ENCODE measurements around the gene TMEM209.
"Not testable (repeated sequence)": the region's sequence is repeated elsewhere in the genome, so short reads cannot be mapped to it uniquely, and the experiment has no call there.

TMEM209 gene

GRCh38 chr7:130216750-130217149 is 11.5 kb upstream of the TMEM209 start:
- no peak for DNase-seq

- no peak for DNase-seq
Measured at GRCh38 chr7:130216025-130216424, 10.8 kb upstream of the TMEM209 start.

DNA sequence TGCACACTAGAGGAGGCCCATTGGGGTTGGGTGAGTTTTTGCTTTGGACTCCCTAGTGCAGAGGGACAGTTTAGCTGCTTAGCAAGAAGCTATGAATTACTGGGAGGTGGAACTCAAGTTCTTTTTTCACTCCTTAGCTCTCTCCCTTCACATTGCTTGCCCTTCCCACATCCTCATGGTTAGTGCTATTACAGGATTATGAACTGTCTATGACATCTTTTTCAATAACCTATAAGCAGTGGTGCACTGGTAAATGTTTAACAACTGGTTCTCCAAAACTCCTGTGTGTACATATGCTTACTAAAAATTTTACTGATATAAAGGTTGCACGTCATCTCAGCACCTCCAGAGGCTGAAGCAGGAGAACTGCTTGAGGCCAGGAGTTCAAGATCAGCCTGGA is 8.6 kb upstream of the TMEM209 start:
- no peak for DNase-seq

DNA sequence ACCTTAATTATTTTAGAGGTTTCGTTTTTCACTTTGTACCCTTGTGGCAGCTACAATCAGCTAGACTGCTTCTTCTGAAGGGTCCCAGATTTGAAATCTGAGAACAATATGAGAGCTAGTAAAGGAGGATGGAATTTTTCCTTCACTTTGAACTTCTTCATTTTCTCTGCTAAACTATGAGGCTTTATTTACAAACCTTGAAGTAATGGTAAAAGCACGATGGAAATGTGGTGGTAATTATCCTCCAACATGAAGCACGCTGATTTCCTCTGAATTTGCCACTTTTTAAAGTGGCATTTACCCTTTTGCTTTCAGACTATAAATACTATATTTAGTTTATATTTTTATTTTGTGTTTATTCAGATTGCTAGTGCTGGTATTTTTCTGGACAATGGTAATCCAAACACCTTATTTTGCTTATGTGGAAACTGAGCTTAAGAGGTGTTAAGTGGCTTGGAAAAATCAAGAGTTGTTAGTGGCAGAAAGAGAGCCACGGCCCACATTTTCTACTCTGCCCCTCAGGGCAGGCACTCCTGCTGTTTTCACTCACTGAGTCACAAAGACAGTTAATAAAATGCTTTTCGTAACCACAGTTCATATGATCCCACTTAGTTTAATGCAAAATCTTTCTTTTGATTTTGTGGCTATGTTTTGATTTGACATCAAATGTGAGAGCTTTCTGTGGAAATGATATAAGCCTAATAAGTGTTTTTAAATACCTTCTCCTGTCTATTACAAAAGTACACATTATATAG is 5.2 kb upstream of the TMEM209 start:
- DNase-seq, result no peak

DNA sequence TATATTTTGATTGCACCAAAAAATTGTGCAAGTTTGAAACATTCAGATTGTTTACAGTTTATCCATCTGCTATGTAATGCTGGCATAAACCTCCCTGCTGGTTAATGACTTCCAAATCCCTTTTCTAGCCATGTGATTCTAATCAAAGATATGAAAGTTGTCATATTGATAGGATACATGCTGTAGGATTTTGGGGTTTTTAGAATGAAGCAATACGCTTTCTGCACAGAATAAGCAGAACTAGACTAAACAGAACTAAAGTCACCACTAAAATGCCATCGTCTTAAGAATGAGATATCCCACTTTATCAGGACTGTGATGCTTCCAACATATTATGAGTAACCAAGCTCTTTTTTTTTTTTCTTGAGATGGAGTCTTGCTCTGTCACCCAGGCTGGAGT is 3.3 kb upstream of the TMEM209 start:
- DNase-seq, result no peak

- no peak for DNase-seq
Measured at GRCh38 chr7:130207642-130208041, 2.4 kb upstream of the TMEM209 start, which contains the start of gene SSMEM1. Gene SSMEM1, plus strand, starts transcription at chr7:130207860. Its CDS starts 51 bp downstream, at chr7:130207911.

- no peak for DNase-seq
Measured at GRCh38 chr7:130207033-130207432, 1.8 kb upstream of the TMEM209 start.

GRCh38 chr7:130201796-130202195 is 3.4 kb downstream of the TMEM209 start:
- no peak for DNase-seq

- DNase-seq, result no peak
Measured at GRCh38 chr7:130197094-130197493, 8.1 kb downstream of the TMEM209 start.

DNA sequence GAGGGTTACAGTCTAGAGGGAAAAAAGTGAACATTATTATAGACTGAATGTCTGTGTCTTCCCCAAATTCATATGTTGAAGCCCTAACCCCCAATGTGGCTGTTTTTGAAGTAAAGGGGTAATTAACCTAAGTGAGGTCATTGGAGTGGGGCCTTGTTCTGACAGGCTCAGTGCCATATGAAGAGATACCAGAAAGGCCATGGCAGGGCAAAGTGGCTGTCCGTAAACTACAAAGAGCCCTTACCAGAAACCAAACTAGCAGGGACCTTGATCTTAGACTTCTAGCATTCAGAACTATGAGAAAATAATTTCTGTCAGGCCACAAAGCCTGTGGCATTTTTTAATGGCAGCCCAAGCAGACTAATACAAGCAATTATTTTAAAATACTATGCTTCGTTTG is 8.7 kb downstream of the TMEM209 start:
- no peak for DNase-seq

DNA sequence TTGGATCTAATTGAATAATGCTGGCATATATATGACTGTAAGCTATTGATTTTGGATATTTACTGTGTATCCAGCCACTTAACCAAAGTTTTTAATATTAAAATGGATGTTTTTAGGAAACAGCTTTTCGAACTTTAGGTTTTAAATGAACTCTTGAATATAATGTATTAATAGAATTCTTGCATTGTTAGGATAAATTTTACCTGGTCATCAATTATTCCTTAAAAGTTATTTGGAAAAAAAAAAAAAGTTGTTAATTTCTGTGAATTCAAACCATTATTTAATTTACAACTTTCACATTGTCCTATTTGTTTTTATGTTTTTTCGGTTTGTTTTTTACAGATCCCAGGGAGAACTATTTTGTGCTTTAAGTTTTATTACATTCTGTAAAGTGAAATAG is 9.8 kb downstream of the TMEM209 start:
- DNase-seq, result no peak

- DNase-seq, result no peak
Measured at GRCh38 chr7:130191791-130192190, 13.4 kb downstream of the TMEM209 start.

DNA sequence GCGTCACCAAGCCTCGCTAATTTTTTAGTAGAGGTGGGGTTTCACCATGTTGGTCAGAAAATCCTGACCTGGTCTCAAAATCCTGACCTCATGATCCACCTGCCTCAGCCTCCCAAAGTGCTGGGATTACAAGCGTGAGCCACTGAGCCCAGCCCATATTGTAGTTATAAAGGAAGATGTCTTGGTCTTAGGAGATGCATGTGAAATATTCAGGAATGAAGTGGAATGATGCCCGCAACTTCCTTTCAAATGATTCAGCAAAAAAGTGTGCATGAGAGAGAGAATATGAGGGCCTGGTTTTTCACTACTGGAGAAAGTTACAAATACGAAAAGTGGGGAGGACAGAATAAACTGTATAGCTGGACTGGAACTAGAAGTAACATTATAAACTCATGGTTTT is 15.9 kb downstream of the TMEM209 start:
- no peak for DNase-seq

DNA sequence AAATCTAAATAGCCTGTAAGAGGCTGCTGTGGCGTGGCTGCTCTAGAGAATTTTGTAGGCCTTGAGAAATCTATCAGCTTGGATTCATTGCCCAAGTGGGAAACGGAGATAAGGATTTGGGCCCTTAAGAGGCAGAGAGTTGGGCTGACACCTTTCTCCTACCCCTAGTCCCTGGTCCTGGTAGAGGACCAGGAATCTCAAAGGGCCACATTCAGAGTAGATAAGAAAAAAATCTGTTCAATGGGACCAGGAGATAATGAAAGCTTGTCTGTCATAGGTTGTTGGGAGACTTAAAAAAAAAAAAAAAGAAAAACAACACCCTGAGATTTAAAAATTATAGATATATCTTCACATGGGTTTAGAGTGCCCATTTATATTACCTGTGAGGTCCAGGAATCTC is 17.8 kb downstream of the TMEM209 start:
- no peak for DNase-seq

DNA sequence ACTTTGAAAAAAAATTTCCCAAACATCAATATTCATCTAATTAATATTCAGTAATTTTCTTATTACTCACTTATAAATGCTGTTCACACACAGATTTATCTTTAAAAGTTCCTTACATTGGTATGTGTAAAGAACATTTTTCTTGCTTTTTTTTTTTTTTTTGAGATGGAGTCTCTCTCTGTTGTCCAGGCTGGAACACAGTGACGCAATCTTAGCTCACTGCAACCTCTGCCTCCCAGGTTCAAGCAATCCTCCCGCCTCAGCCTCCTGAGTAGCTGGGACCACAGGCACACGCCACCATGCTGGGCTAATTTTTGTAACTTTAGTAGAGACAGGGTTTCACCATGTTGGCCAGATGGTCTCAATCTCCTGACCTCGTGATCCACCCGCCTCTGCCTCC is 20.9 kb downstream of the TMEM209 start:
- DNase-seq, result not testable (repeated sequence)

DNA sequence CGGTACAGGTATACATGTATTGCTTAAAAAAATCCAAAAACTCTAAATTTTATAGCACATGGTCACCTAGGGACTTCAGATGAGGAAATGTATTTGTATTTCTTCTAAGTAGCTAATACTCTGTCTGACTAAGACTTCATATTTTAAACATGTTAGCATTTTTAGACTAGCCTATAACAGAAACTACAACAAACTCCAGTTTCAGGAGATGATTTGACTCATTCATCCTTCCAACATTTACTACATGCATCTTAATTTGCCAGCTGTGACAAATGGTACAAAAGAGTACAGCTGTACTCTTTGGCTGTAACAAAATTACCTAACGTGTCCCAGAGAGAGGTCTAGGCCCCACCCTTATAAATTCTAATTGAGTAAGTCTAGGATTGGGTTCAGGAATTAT is 22.2 kb downstream of the TMEM209 start:
- DNase-seq, result no peak

- no peak for DNase-seq
Measured at GRCh38 chr7:130181263-130181605, 24.0 kb downstream of the TMEM209 start.

DNA sequence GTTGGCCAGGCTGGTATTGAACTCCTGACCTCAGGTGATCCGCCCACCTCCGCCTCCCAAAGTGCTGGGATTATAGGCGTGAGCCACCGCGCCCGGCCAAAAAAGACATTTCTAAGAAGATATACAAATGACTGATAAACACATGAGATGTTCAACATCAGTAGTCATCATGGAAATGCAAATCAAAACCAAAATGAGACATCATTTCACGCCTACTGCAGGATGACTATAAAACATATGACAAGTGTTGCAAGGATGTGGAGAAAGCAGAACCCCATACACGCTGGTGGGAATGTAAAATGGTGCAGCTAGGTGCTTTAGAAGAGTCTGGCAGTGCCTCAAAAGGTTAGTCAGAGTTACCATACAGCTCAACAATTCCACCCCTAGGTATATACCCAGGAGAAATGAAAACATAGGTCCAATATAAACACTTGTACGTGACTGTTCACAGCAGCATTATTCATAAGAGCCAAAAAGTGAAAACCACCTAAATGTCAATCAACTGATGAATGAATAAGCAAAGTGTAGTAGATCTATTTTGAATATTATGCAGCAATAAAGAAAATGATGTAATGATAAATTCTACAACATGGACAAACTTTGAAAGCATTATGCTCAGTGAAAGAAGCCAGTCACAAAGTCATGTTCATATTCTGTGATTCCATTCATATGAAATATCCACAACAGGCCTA is 24.5 kb downstream of the TMEM209 start:
- DNase-seq, result no peak

GRCh38 chr7:130179631-130180030 is 25.6 kb downstream of the TMEM209 start:
- DNase-seq, result no peak

- no peak for DNase-seq
Measured at GRCh38 chr7:130178251-130178650, 27.0 kb downstream of the TMEM209 start.

DNA sequence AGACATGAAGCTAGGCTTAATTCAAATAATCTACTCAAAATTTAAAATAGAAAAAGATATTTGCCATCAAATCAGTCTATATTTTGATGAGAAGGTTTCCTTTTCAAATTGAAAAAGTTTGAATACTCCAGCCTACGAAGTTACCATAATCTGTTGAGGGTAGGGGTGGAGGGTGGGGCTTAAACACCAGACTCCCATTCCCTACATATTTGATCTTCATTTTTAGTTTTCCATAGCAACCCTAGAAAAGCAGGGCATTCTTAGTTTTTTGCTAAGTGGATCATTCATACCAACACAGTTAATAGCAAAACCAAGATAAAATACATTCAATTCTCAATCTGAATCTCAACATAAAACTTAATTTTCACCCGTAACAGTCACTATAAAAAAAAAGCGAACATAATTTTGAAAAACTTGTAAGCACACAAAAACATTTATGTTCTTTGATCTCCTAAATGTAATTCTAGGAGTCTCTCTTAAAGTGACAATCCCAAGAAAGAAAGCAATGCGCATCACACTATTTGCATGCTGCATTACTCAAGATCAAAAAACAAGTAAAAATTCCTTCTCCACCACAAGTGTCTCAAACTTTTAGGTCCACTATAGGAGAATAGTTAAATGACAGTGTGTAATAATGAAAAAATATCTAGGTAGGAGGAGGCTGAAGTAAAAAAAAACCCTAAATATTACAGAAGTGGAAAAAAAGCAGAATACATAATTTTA is 30.8 kb downstream of the TMEM209 start:
- no peak for DNase-seq

DNA sequence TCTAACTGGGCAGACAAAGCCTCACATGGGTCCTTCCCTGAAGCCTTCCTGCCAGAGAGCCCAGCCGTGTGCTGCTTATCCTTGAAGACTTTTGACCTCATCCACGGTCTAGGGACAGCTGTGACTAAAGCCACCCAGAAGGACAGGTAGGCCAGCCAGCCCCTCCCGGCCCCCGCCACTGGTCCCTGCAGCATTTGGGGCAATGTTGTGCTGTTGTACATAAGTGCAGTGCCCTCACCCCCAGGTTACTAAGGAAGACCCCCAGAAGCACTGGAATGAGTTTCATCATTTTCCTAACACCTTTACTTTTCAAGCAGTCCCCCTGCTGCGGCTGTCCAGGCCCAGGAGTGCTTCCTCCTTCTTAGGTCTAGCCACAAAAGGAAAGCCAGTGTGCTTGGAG is 43.0 kb downstream of the TMEM209 start:
- no peak for DNase-seq

DNA sequence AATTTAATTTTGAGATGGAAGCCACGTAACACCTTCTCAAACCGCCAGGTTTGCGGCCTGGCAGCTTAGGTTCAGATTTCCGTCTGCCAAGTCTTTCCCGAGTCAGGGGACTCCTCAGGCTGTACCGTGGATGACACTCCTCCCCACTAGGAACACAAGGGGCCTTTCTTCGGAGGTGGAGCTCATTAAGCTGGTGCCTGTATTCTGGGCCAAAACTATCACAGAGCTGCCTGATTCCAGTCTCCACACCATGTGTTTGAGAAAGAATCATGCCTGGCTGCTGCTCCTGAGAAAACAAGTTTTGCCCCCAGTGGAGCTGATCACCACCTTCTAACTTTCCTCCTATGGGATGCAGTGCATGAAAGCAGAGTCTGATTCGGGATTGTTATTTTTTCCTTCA is 44.8 kb downstream of the TMEM209 start:
- DNase-seq, result no peak

DNA sequence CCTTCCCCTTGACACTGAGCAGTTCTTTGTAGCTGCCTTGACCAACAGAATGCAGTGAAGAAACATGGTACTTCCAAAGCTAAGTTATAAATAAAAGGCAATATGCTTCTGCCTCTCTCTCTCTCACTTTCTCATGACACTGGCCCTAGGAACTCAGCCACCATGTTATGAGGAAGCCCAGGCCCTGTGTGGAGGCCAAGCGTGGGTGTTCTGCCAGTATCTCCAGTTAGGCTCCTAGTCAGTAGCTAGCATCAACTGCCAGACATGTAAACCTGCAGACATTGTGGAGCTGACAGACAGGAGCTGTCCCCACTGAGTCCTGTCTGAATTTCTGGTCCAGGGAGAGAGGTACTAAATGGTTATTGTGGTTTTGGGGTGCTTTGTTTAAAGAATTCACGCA is 45.2 kb downstream of the TMEM209 start:
- no peak for DNase-seq

Data from NCI-H526 treated with DMSO at 0.1 percent for 48 hours (cell line).